Measurements from ENCODE around the gene PTPN14. TPM values are rescaled to one million over a fixed set of nuclear protein-coding genes. Genes with fewer than 3 reads are reported as not detected.
A peak's percentile ranks its signal among the peaks of the same experiment; 100 is the strongest.

PTPN14 gene
- total RNA-seq, 1 experiment from 2014 or later = 209 TPM

GRCh38 chr1:214449371-214449770, 102.0 kb downstream of the PTPN14 start:
- CTCF ChIA-PET = no interaction called here
- Histone ChIP-seq H3K27me3 (ENCODE audit: control insufficient read depth, insufficient read depth, low read length) (no peaks in the 10 kb centered on the region), H3K4me3 (ENCODE audit: low read depth in 2 of 2, low read length in 2 of 2) (no peak overlapping the region), H3K36me3 (ENCODE audit: control insufficient read depth, insufficient read depth, low read length) (0 out of 2 replicates have a peak, but pooled peaks cover 3% of the 10 kb centered on the region), H3K4me1 (ENCODE audit: control insufficient read depth, insufficient read depth, low read length) (peaks cover 72% of the 10 kb centered on the region), H3K27ac (ENCODE audit: low read length) (peak overlapping the region; percentile 78), H3K9me3 (ENCODE audit: control insufficient read depth, insufficient read depth, low read depth, low read length) (no peaks in the 10 kb centered on the region)
- ATAC-seq (no peak), DNase-seq (ENCODE audit: low read depth, low spot score) (no peak)
- in situ Hi-C loops (cut with HindIII; ENCODE audit: low pct_unique_long_range_greater_than_20kb, low sequenced_read_pairs) (no loop called here), intact Hi-C loops (cut with micrococcal nuclease; ENCODE audit: unreplicated experiment) (no loop called here)
- TF ChIP-seq SIN3A (IDR thresholded peaks at IDR 0.05; ENCODE audit: borderline replicate concordance, insufficient read depth, low read depth, low read length) (no peak), TCF7L2 (IDR thresholded peaks at IDR 0.05; ENCODE audit: low read depth, low read length) (no peak), POLR2AphosphoS5 (IDR thresholded peaks at IDR 0.05; ENCODE audit: low read depth, low read length) (no peak)
- TF ChIP-seq, protein P1, sequence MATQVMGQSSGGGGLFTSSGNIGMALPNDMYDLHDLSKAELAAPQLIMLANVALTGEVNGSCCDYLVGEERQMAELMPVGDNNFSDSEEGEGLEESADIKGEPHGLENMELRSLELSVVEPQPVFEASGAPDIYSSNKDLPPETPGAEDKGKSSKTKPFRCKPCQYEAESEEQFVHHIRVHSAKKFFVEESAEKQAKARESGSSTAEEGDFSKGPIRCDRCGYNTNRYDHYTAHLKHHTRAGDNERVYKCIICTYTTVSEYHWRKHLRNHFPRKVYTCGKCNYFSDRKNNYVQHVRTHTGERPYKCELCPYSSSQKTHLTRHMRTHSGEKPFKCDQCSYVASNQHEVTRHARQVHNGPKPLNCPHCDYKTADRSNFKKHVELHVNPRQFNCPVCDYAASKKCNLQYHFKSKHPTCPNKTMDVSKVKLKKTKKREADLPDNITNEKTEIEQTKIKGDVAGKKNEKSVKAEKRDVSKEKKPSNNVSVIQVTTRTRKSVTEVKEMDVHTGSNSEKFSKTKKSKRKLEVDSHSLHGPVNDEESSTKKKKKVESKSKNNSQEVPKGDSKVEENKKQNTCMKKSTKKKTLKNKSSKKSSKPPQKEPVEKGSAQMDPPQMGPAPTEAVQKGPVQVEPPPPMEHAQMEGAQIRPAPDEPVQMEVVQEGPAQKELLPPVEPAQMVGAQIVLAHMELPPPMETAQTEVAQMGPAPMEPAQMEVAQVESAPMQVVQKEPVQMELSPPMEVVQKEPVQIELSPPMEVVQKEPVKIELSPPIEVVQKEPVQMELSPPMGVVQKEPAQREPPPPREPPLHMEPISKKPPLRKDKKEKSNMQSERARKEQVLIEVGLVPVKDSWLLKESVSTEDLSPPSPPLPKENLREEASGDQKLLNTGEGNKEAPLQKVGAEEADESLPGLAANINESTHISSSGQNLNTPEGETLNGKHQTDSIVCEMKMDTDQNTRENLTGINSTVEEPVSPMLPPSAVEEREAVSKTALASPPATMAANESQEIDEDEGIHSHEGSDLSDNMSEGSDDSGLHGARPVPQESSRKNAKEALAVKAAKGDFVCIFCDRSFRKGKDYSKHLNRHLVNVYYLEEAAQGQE (IDR thresholded peaks at IDR 0.05; ENCODE audit: insufficient read depth in 1 of 2, low read depth in 2 of 2, low read length in 1 of 2) = no peak
- TF ChIP-seq, protein P2, sequence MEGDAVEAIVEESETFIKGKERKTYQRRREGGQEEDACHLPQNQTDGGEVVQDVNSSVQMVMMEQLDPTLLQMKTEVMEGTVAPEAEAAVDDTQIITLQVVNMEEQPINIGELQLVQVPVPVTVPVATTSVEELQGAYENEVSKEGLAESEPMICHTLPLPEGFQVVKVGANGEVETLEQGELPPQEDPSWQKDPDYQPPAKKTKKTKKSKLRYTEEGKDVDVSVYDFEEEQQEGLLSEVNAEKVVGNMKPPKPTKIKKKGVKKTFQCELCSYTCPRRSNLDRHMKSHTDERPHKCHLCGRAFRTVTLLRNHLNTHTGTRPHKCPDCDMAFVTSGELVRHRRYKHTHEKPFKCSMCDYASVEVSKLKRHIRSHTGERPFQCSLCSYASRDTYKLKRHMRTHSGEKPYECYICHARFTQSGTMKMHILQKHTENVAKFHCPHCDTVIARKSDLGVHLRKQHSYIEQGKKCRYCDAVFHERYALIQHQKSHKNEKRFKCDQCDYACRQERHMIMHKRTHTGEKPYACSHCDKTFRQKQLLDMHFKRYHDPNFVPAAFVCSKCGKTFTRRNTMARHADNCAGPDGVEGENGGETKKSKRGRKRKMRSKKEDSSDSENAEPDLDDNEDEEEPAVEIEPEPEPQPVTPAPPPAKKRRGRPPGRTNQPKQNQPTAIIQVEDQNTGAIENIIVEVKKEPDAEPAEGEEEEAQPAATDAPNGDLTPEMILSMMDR (IDR thresholded peaks at IDR 0.05) = no peak
- no TSS peak for BruUV-seq (replicated peaks)
- POLR2A ChIA-PET = no interaction called here

DNA sequence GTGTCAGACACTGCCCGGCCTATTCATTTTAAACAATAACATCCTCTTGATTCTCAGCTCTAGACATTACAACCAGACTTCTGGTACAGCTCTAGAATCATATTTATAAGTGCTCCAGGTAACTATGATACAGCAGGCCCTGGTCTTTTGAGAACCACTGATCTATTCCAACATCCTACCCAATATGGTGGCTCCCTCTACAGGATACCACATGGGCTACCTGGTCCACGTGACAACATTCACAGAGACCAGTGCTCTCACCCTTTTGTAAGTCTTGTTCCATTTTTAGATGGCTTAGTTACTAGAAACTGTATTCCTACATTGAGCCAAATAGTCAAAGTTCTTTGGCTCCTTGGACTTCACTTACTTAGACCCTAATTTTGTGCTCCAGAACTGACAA, 102.9 kb downstream of the PTPN14 start:
- no peak for DNase-seq (ENCODE audit: low read depth, low spot score)
- no TSS peak for BruUV-seq (replicated peaks)
- Histone ChIP-seq H3K27ac (ENCODE audit: low read length) (peak overlapping the region; percentile 98), H3K36me3 (ENCODE audit: control insufficient read depth, insufficient read depth, low read length) (peaks cover 3% of the 10 kb centered on the region; the same call in 1 of the 2 replicates), H3K4me1 (ENCODE audit: control insufficient read depth, insufficient read depth, low read length) (peaks cover 72% of the 10 kb centered on the region), H3K4me3 (ENCODE audit: low read depth in 2 of 2, low read length in 2 of 2) (no peak overlapping the region), H3K27me3 (ENCODE audit: control insufficient read depth, insufficient read depth, low read length) (no peaks in the 10 kb centered on the region), H3K9me3 (ENCODE audit: control insufficient read depth, insufficient read depth, low read depth, low read length) (no peaks in the 10 kb centered on the region)
- in situ Hi-C loops (cut with HindIII; ENCODE audit: low pct_unique_long_range_greater_than_20kb, low sequenced_read_pairs) = no loop called here
- ChIA-PET CTCF (interaction anchor here (0.7 kb wide), 1 partner anchor 96 kb away, joined by 5 read pairs; no protein-coding TSS in a partner anchor), POLR2A (no interaction called here)
- TF ChIP-seq TCF7L2 (IDR thresholded peaks at IDR 0.05; ENCODE audit: low read depth, low read length) = no peak
- TF ChIP-seq, protein P2 (IDR thresholded peaks at IDR 0.05) = peak; percentile 25
- ATAC-seq = no peak
- intact Hi-C loops (cut with micrococcal nuclease; ENCODE audit: unreplicated experiment) = no loop called here

Measured in Panc1 (cell line).